Sigmoid colon (tissue), 4 donors: ENCODE measurements around the gene LPCAT1.

Experiments
- CTCF ChIP-seq, 4 experiments: fragments of 450-650 bp in 3 of 4; fragments of 200-600 bp in 1 of 4; IDR thresholded peaks; one replicate each; pipeline ENCODE4 v1.5.1; 2016 to 2019; ENCODE audit warnings: antibody characterized with exemption in 4 of 4, mild to moderate bottlenecking in 3 of 4, moderate library complexity in 2 of 4
- EP300 ChIP-seq, 4 donors: sonication (generic); formaldehyde crosslinking; IDR thresholded peaks; one replicate each; pipeline ENCODE4 v1.6.1; 2017; ENCODE audit warnings: antibody characterized with exemption in 4 of 4
- POLR2AphosphoS5 ChIP-seq, 4 donors: sonication (generic); formaldehyde crosslinking; IDR thresholded peaks; one replicate each; pipeline ENCODE4 v1.6.1; 2017; ENCODE audit warnings: antibody characterized with exemption in 4 of 4

GRCh38 chr5:1429496-1429895 lies 94.3 kb downstream of the LPCAT1 start:
- TF ChIP-seq POLR2AphosphoS5 (IDR thresholded peaks at IDR 0.05) = no peak
- TF ChIP-seq CTCF (IDR thresholded peaks at IDR 0.05) = no peak
- TF ChIP-seq EP300 (IDR thresholded peaks at IDR 0.05) = no peak
